Heart left ventricle (tissue), 16 donors: ENCODE data around the gene NFATC1. TPM values are rescaled to one million over a fixed set of nuclear protein-coding genes. Genes with fewer than 3 reads are reported as not detected.

Source experiments
- ATAC-seq, 4 donors: fragments of 200-7000 bp; cut with Tn5 transposase; one replicate each; pipeline ENCODE4 v1.9.1; 2020 to 2022; ENCODE audit warnings: moderate library complexity in 4 of 4, mild to moderate bottlenecking in 3 of 4, moderate number of reproducible peaks in 1 of 4
- DNase-seq, 5 donors: peaks; one replicate each; pipeline ENCODE4 v3.0.0-alpha.2; 2020
- H3K27ac ChIP-seq, 12 donors: fragments of 200-600 bp; sonication (generic) in 4 of 12; one replicate each; pipeline versions ENCODE4 v1.5.0 to v1.8.0; 2016 to 2022; ENCODE audit warnings: mild to moderate bottlenecking in 2 of 12
- H3K27me3 ChIP-seq, 9 donors: fragments of 200-600 bp; sonication (generic) in 2 of 9; one replicate each; pipeline versions ENCODE4 v1.5.1 to v1.8.0; 2016 to 2022; ENCODE audit warnings: mild to moderate bottlenecking in 3 of 9
- H3K36me3 ChIP-seq, 9 donors: fragments of 200-600 bp; sonication (generic) in 2 of 9; one replicate each; pipeline versions ENCODE4 v1.5.0 to v1.8.0; 2018 to 2022; ENCODE audit warnings: mild to moderate bottlenecking in 2 of 9
- H3K4me1 ChIP-seq, 12 donors: fragments of 200-600 bp; sonication (generic) in 4 of 12; one replicate each; pipeline versions ENCODE4 v1.5.0 to v1.8.0; 2016 to 2022; ENCODE audit warnings: mild to moderate bottlenecking in 3 of 12
- H3K4me3 ChIP-seq, 12 donors: fragments of 200-600 bp; sonication (generic) in 4 of 12; one replicate each; pipeline versions ENCODE4 v1.5.0 to v1.8.0; 2017 to 2022; ENCODE audit warnings: mild to moderate bottlenecking in 9 of 12, moderate library complexity in 4 of 12
- H3K9me3 ChIP-seq, 12 donors: fragments of 200-600 bp; sonication (generic) in 4 of 12; one replicate each; pipeline versions ENCODE4 v1.5.0 to v1.8.0; 2016 to 2022; ENCODE audit warnings: mild to moderate bottlenecking in 1 of 12
- CTCF ChIP-seq, 12 donors: fragments of 200-600 bp; sonication (generic) in 4 of 12; IDR thresholded peaks; one replicate each; pipeline versions ENCODE4 v1.5.0 to v1.8.0; 2018 to 2022; ENCODE audit warnings: antibody characterized with exemption in 12 of 12, mild to moderate bottlenecking in 5 of 12
- POLR2A ChIP-seq, 2 donors: fragments of 450-650 bp; IDR thresholded peaks; one replicate each; pipeline ENCODE4 v1.6.1; 2017; ENCODE audit warnings: antibody characterized with exemption in 2 of 2, mild to moderate bottlenecking in 2 of 2, moderate library complexity in 2 of 2
- WGBS, 4 donors: extraction: QIAGEN DNeasy Blood & Tissue Kit in 2 of 4; methylation state at CpG; one replicate each; pipeline versions ENCODE4 v1.1.5 to v1.1.7; 2013 to 2018; 5-methylcytosine and 5-hydroxymethylcytosine counted together
- intact Hi-C, 10 donors: fragments of 100-400 bp; cut with DNase I; formaldehyde crosslinking; loops; one replicate each; pipeline versions ENCODE4 v1.11.1 to v1.14.2; 2022
- polyA plus RNA-seq, 2 donors: library from polyadenylated mRNA; stranded (reverse); fragments of 200-250 nt; gene quantifications; one replicate each; pipeline ENCODE4 v1.2.3, GENCODE V29; 2013
- total RNA-seq, 9 donors: library from RNA; depleted of rRNA in 2 of 9; stranded (reverse); fragments of >200 nt in 2 of 9; fragmentation: NEBNext Ultra II Directional in 3 of 9; extraction: Animal tissue kit (Norgen Biotek cat#: 25700) in 3 of 9; gene quantifications; one replicate each; pipeline versions ENCODE4 v1.1.0 to v1.2.4, GENCODE V29; 2016 to 2023
- donor health status: ischemic (EF 13 %, LVEDD 7.1; RV severe dilation, severe dysfunction).
- donor health status: healthy with polysubstance abuse.
- donor health status: DM: no; HTN: yes; CAD: no.
- donor health status: DM: no; HTN: no; CAD: no.
- donor health status: ischemic (EF 25% LVEDD 6.9; RV normal size, moderate dysfunction).
- donor health status: ischemic (EF 25% LVEDD 5.7; RV mildly dilated, moderate dysfunction).
- donor health status: healthy.
- donor health status: DM: yes; HTN: yes; CAD: no.
- donor health status: ischemic (EF 35%, LVEDD 5.7; RV mildly dilated, moderate dysfunction).
- donor health status: nonischemic (EF 11% LVEDD 7.7; RV severe dilation, severe dysfunction).
- donor health status: DM: yes; HTN: yes; CAD: no.
- donor health status: PGD.
- donor health status: ischemic (EF 29% LVEDD 5.4; RV normal size, mild dysfunction).
- donor health status: nonischemic (EF 23%, LVEDD 6.1; RV moderate dilation, normal function).

NFATC1 gene
- total and polyA plus RNA-seq, 11 donors, result 6.5 to 26.7 (median 15.3) TPM

GRCh38 chr18:79436556-79437275 is 41.0 kb downstream of the NFATC1 start:
- TF ChIP-seq CTCF (IDR thresholded peaks at IDR 0.05), result no peak
- no peak for TF ChIP-seq POLR2A (IDR thresholded peaks at IDR 0.05)
- H3K27ac ChIP-seq, result no peak overlapping the region
- ATAC-seq (peak in 1 of 4 donors; percentile 5), DNase-seq (no peak)
- no peak overlapping the region for H3K4me3 ChIP-seq
- H3K4me1 ChIP-seq, result no peaks in the 10 kb centered on the region
- WGBS, 4 donors, result 94 to 97% (median 97%) methylated on average over 29 to 37 of the region's 37 CpGs
- no peaks in the 10 kb centered on the region for H3K27me3 ChIP-seq
- no peaks in the 10 kb centered on the region for H3K9me3 ChIP-seq
- intact Hi-C loops, result no loop called here
- H3K36me3 ChIP-seq, result peaks cover 0 to 27% (median 17%) of the 10 kb centered on the region in 9 donors

GRCh38 chr18:79438089-79438897 is 42.6 kb downstream of the NFATC1 start:
- Histone ChIP-seq H3K4me3 (no peak overlapping the region), H3K9me3 (no peaks in the 10 kb centered on the region), H3K36me3 (peaks cover 0 to 27% (median 17%) of the 10 kb centered on the region in 9 donors), H3K27ac (no peak overlapping the region), H3K27me3 (no peaks in the 10 kb centered on the region), H3K4me1 (peaks cover 0 to 9% (median 1%) of the 10 kb centered on the region in 12 donors)
- intact Hi-C loops, result no loop called here
- no peak for DNase-seq
- no peak for TF ChIP-seq POLR2A (IDR thresholded peaks at IDR 0.05)
- no peak for TF ChIP-seq CTCF (IDR thresholded peaks at IDR 0.05)
- ATAC-seq, result no peak
- WGBS, 4 donors, result 91 to 96% (median 93%) methylated on average over 36 of the region's 36 CpGs

GRCh38 chr18:79438898-79439627 is 43.3 kb downstream of the NFATC1 start:
- Histone ChIP-seq H3K9me3 (no peaks in the 10 kb centered on the region), H3K4me1 (peaks cover 0 to 11% (median 1%) of the 10 kb centered on the region in 12 donors), H3K4me3 (no peak overlapping the region), H3K36me3 (peaks cover 0 to 19% (median 11%) of the 10 kb centered on the region in 9 donors), H3K27ac (no peak overlapping the region), H3K27me3 (no peaks in the 10 kb centered on the region)
- intact Hi-C loops, result no loop called here
- WGBS, 4 donors, result 87 to 91% (median 88%) methylated on average over 37 of the region's 37 CpGs
- TF ChIP-seq CTCF (IDR thresholded peaks at IDR 0.05) (no peak), POLR2A (IDR thresholded peaks at IDR 0.05) (no peak)
- no peak for DNase-seq
- ATAC-seq, result peak in 1 of 4 donors; percentile 14
